Keratinocyte (primary cell): ENCODE data around the gene SMURF2. TPM values are rescaled to one million over a fixed set of nuclear protein-coding genes. Genes with fewer than 3 reads are reported as not detected.

ENCODE experiments used
- DNase-seq: peaks from one replicate; pipeline ENCODE4 v3.0.0-alpha.2; 2011; ENCODE audit warnings: low read depth, missing footprints, low spot score
- FAIRE-seq: peaks from 2 replicates; lab custom pipeline; 2011; peaks lifted over from hg19 to GRCh38; lab: Jason Lieb, UNC
- H2AFZ ChIP-seq: 2 replicates; pipeline ENCODE4 v1.6.0; 2012; ENCODE audit warnings: low read length, control low read depth, inconsistent platforms; ENCODE audit not compliant: control insufficient read depth
- H3K27ac ChIP-seq: 2 replicates; pipeline ENCODE4 v1.5.1; 2011; ENCODE audit warnings: low read length; ENCODE audit not compliant: control insufficient read depth, insufficient read depth
- H3K27me3 ChIP-seq: 3 replicates; pipeline ENCODE4 v1.6.0; 2011; ENCODE audit warnings: low read length; ENCODE audit not compliant: control insufficient read depth, insufficient read depth; ENCODE audit errors: extremely low read depth
- H3K36me3 ChIP-seq, 2 experiments: 2 replicates in 1 of 2; 3 replicates in 1 of 2; pipeline ENCODE4 v1.5.1; 2011; ENCODE audit warnings: low read length in 2 of 2, mild to moderate bottlenecking in 1 of 2; ENCODE audit not compliant: control insufficient read depth in 2 of 2, insufficient read depth in 2 of 2; ENCODE audit errors: extremely low read depth in 1 of 2
- H3K4me1 ChIP-seq: 3 replicates; pipeline ENCODE4 v1.5.1; 2011; ENCODE audit warnings: low read length; ENCODE audit not compliant: control insufficient read depth, insufficient read depth; ENCODE audit errors: extremely low read depth
- H3K4me2 ChIP-seq: 3 replicates; pipeline ENCODE4 v1.6.0; 2011; ENCODE audit warnings: low read depth, low read length; ENCODE audit not compliant: control insufficient read depth, insufficient read depth; ENCODE audit errors: extremely low read depth
- H3K4me3 ChIP-seq, 3 experiments: fragments of 200-600 bp in 1 of 3; sonication (generic) in 1 of 3; 2 replicates in 2 of 3; 3 replicates in 1 of 3; pipeline ENCODE4 v1.5.1; 2011 to 2016; ENCODE audit warnings: low read length in 3 of 3, mild to moderate bottlenecking in 3 of 3, control low read depth in 2 of 3, inconsistent platforms in 1 of 3, low read depth in 1 of 3, mixed read lengths in 1 of 3, mixed run types in 1 of 3, moderate library complexity in 1 of 3; ENCODE audit not compliant: control insufficient read depth in 2 of 3, insufficient read depth in 2 of 3; ENCODE audit errors: extremely low read depth in 1 of 3
- H3K79me2 ChIP-seq: 2 replicates; pipeline ENCODE4 v1.6.0; 2012; ENCODE audit warnings: low read length; ENCODE audit not compliant: control insufficient read depth, insufficient read depth
- H3K9ac ChIP-seq: 3 replicates; pipeline ENCODE4 v1.6.0; 2011; ENCODE audit warnings: low read length; ENCODE audit not compliant: control insufficient read depth, insufficient read depth; ENCODE audit errors: extremely low read depth
- H3K9me1 ChIP-seq: 3 replicates; pipeline ENCODE4 v1.6.0; 2011; ENCODE audit warnings: low read length; ENCODE audit not compliant: control insufficient read depth, insufficient read depth; ENCODE audit errors: extremely low read depth
- H3K9me3 ChIP-seq: 2 replicates; pipeline ENCODE4 v1.5.1; 2012; ENCODE audit warnings: low read depth, low read length; ENCODE audit not compliant: control insufficient read depth
- H4K20me1 ChIP-seq: 3 replicates; pipeline ENCODE4 v1.6.0; 2011; ENCODE audit warnings: low read length; ENCODE audit not compliant: control insufficient read depth, insufficient read depth; ENCODE audit errors: extremely low read depth
- CTCF ChIP-seq, 3 experiments: IDR thresholded peaks in 1 of 3; conservative IDR thresholded peaks in 1 of 3; optimal IDR thresholded peaks in 1 of 3; 2 replicates in 2 of 3; 3 replicates in 1 of 3; pipeline versions ENCODE3 to v1.5.1; 2011; ENCODE audit warnings: low read length in 3 of 3, mild to moderate bottlenecking in 3 of 3, moderate library complexity in 2 of 3, control low read depth in 1 of 3, inconsistent platforms in 1 of 3; ENCODE audit not compliant: insufficient read depth in 2 of 3; ENCODE audit errors: extremely low read depth in 1 of 3
- EZH2 ChIP-seq: IDR thresholded peaks from one replicate; pipeline ENCODE4 v1.6.1; 2012; ENCODE audit warnings: inconsistent platforms, mild to moderate bottlenecking, low read length, moderate library complexity
- dilution Hi-C: fragments of 300-500 bp; cut with MboI; formaldehyde crosslinking; loops from one replicate; pipeline ENCODE4 v1.7.0; 2020; ENCODE audit warnings: low sequenced_read_pairs; ENCODE audit not compliant: extremely low pct_ligation_motif_present
- polyA plus RNA-seq, 5 experiments: library from polyadenylated mRNA; depleted of rRNA in 3 of 5; stranded (reverse) in 3 of 5; stranded (forward) in 1 of 5; unstranded in 1 of 5; fragments of >200 nt; gene quantifications; 1 replicate in 1 of 5; 2 replicates in 3 of 5; 3 replicates in 1 of 5; pipeline versions ENCODE4 v1.2.1 to v1.2.3, GENCODE V29; 2011 to 2012; ENCODE audit warnings: missing spikeins in 2 of 5, low read depth in 1 of 5, low replicate concordance in 1 of 5

The SMURF2 gene
- polyA plus RNA-seq, 1 donor (not counting 4 experiments of a cell fraction or from before 2014, with no cell fraction given), result 128 TPM

- peaks cover 44% of the 10 kb centered on the region for H3K79me2 ChIP-seq
- no peak overlapping the region for H3K27ac ChIP-seq
- H3K36me3 ChIP-seq, result peaks cover 27 to 42% of the 10 kb centered on the region in 2 experiments
- no peak for DNase-seq
- TF ChIP-seq CTCF (optimal IDR thresholded peaks at IDR 0.05 in 1 of 3, IDR thresholded peaks at IDR 0.05 in 1 of 3, conservative IDR thresholded peaks at IDR 0.05 in 1 of 3; ENCODE audit: extremely low read depth in 1 of 3, insufficient read depth in 2 of 3, low read length in 3 of 3) (no peak), EZH2 (no peak)
- no peaks in the 10 kb centered on the region for H3K9me1 ChIP-seq
- H3K9me3 ChIP-seq, result no peaks in the 10 kb centered on the region
- dilution Hi-C loops, result no loop called here
- no peak overlapping the region for H3K4me2 ChIP-seq
- FAIRE-seq, result no peak
- no peaks in the 10 kb centered on the region for H3K4me1 ChIP-seq
- no peak overlapping the region for H3K9ac ChIP-seq
- H3K27me3 ChIP-seq, result no peaks in the 10 kb centered on the region
- peaks cover 10% of the 10 kb centered on the region for H4K20me1 ChIP-seq
- H3K4me3 ChIP-seq, result no peak overlapping the region
- no peak overlapping the region for H2AFZ ChIP-seq
Measured at GRCh38 chr17:64575431-64575830, 86.7 kb downstream of the SMURF2 start.

- peaks cover 29 to 42% of the 10 kb centered on the region in 2 experiments for H3K36me3 ChIP-seq
- FAIRE-seq (no peak), DNase-seq (no peak)
- H3K27me3 ChIP-seq, result no peaks in the 10 kb centered on the region
- no peaks in the 10 kb centered on the region for H3K9me3 ChIP-seq
- dilution Hi-C loops, result no loop called here
- H4K20me1 ChIP-seq, result peaks cover 12% of the 10 kb centered on the region
- peaks cover 42% of the 10 kb centered on the region for H3K79me2 ChIP-seq
- no peak overlapping the region for H3K4me3 ChIP-seq
- H3K4me2 ChIP-seq, result no peak overlapping the region
- no peak overlapping the region for H2AFZ ChIP-seq
- H3K27ac ChIP-seq, result no peak overlapping the region
- H3K4me1 ChIP-seq, result no peaks in the 10 kb centered on the region
- H3K9me1 ChIP-seq, result no peaks in the 10 kb centered on the region
- no peak overlapping the region for H3K9ac ChIP-seq
- TF ChIP-seq CTCF (optimal IDR thresholded peaks at IDR 0.05 in 1 of 3, IDR thresholded peaks at IDR 0.05 in 1 of 3, conservative IDR thresholded peaks at IDR 0.05 in 1 of 3; ENCODE audit: extremely low read depth in 1 of 3, insufficient read depth in 2 of 3, low read length in 3 of 3) (no peak), EZH2 (no peak)
Measured at GRCh38 chr17:64574646-64575045, 87.5 kb downstream of the SMURF2 start.
